ENCODE measurements around the gene GBP1.
A peak's percentile ranks its signal among the peaks of the same experiment; 100 is the strongest.

GBP1 gene

GRCh38 chr1:89065079-89065868, at the start of gene GBP1:
TSS of gene GBP1 (minus strand) at chr1:89065208. CDS start at chr1:89063234, 1,974 bp downstream.
- Histone ChIP-seq H3F3A (ENCODE audit: low read depth) (no peaks in the 10 kb centered on the region), H4K20me1 (ENCODE audit: insufficient read depth, low read length, poor library complexity, severe bottlenecking) (no peaks in the 10 kb centered on the region), H3K36me3 (ENCODE audit: insufficient read depth, low read length) (no peaks in the 10 kb centered on the region), H3K79me2 (ENCODE audit: insufficient read depth, low read length) (no peaks in the 10 kb centered on the region), H3K27me3 (ENCODE audit: insufficient read depth, low read length, poor library complexity, severe bottlenecking) (no peaks in the 10 kb centered on the region), H3K4me3 (ENCODE audit: low read length, poor library complexity, severe bottlenecking) (peak within 1 kb of the TSS; percentile 77), H3K9me2 (replicated peaks; ENCODE audit: low read depth, low read length) (no peaks in the 10 kb centered on the region), H3K9me3 (ENCODE audit: insufficient read depth, low read depth, low read length) (no peaks in the 10 kb centered on the region), H3K4me1 (ENCODE audit: insufficient read depth, low read length, poor library complexity, severe bottlenecking) (peaks cover 34% of the 10 kb centered on the region), H3K4me2 (ENCODE audit: low read depth, low read length, poor library complexity, severe bottlenecking) (peak within 1 kb of the TSS; percentile 84), H2AFZ (ENCODE audit: low read length) (peak within 1 kb of the TSS; percentile 80), H3K9ac (ENCODE audit: low read depth, low read length, poor library complexity, severe bottlenecking) (peak within 1 kb of the TSS; percentile 59)
- TF ChIP-seq CTCF (conservative IDR thresholded peaks at IDR 0.05; ENCODE audit: low read length) (no peak), EZH2phosphoT487 (IDR thresholded peaks at IDR 0.05; ENCODE audit: borderline replicate concordance) (no peak)

GRCh38 chr1:89114662-89115061, 49.7 kb upstream of the GBP1 start:
- no peaks in the 10 kb centered on the region for H3K36me3 ChIP-seq (ENCODE audit: insufficient read depth, low read length)
- no peak overlapping the region for H2AFZ ChIP-seq (ENCODE audit: low read length)
- H3K4me2 ChIP-seq (ENCODE audit: low read depth, low read length, poor library complexity, severe bottlenecking): no peak overlapping the region
- H3K4me3 ChIP-seq (ENCODE audit: low read length, poor library complexity, severe bottlenecking): no peak overlapping the region
- H3K9me3 ChIP-seq (ENCODE audit: insufficient read depth, low read depth, low read length): no peaks in the 10 kb centered on the region
- no peaks in the 10 kb centered on the region for H3K27me3 ChIP-seq (ENCODE audit: insufficient read depth, low read length, poor library complexity, severe bottlenecking)
- no peaks in the 10 kb centered on the region for H4K20me1 ChIP-seq (ENCODE audit: insufficient read depth, low read length, poor library complexity, severe bottlenecking)
- no peaks in the 10 kb centered on the region for H3F3A ChIP-seq (ENCODE audit: low read depth)
- H3K9ac ChIP-seq (ENCODE audit: low read depth, low read length, poor library complexity, severe bottlenecking): no peak overlapping the region
- no peaks in the 10 kb centered on the region for H3K4me1 ChIP-seq (ENCODE audit: insufficient read depth, low read length, poor library complexity, severe bottlenecking)
- H3K9me2 ChIP-seq (replicated peaks; ENCODE audit: low read depth, low read length): no peaks in the 10 kb centered on the region
- TF ChIP-seq EZH2phosphoT487 (IDR thresholded peaks at IDR 0.05; ENCODE audit: borderline replicate concordance): no peak
- no peak for TF ChIP-seq CTCF (conservative IDR thresholded peaks at IDR 0.05; ENCODE audit: low read length)
- no peaks in the 10 kb centered on the region for H3K79me2 ChIP-seq (ENCODE audit: insufficient read depth, low read length)

- Histone ChIP-seq H3K36me3 (ENCODE audit: insufficient read depth, low read length) (no peaks in the 10 kb centered on the region), H3K9me2 (replicated peaks; ENCODE audit: low read depth, low read length) (no peaks in the 10 kb centered on the region), H3K9ac (ENCODE audit: low read depth, low read length, poor library complexity, severe bottlenecking) (no peak overlapping the region), H3K27me3 (ENCODE audit: insufficient read depth, low read length, poor library complexity, severe bottlenecking) (no peaks in the 10 kb centered on the region), H4K20me1 (ENCODE audit: insufficient read depth, low read length, poor library complexity, severe bottlenecking) (no peaks in the 10 kb centered on the region), H3K4me3 (ENCODE audit: low read length, poor library complexity, severe bottlenecking) (no peak overlapping the region), H2AFZ (ENCODE audit: low read length) (no peak overlapping the region), H3K79me2 (ENCODE audit: insufficient read depth, low read length) (no peaks in the 10 kb centered on the region), H3F3A (ENCODE audit: low read depth) (no peaks in the 10 kb centered on the region), H3K4me1 (ENCODE audit: insufficient read depth, low read length, poor library complexity, severe bottlenecking) (no peaks in the 10 kb centered on the region), H3K4me2 (ENCODE audit: low read depth, low read length, poor library complexity, severe bottlenecking) (no peak overlapping the region), H3K9me3 (ENCODE audit: insufficient read depth, low read depth, low read length) (no peaks in the 10 kb centered on the region)
- no peak for TF ChIP-seq CTCF (conservative IDR thresholded peaks at IDR 0.05; ENCODE audit: low read length)
- no peak for TF ChIP-seq EZH2phosphoT487 (IDR thresholded peaks at IDR 0.05; ENCODE audit: borderline replicate concordance)
Observed at GRCh38 chr1:89112871-89113613, 48.0 kb upstream of the GBP1 start.
